Kidney capillary endothelial cell (primary cell): ENCODE measurements around the gene PPP2R3C.
"Not testable (repeated sequence)": the region's sequence is repeated elsewhere in the genome, so short reads cannot be mapped to it uniquely, and the experiment has no call there.

ENCODE experiments used
- DNase-seq: peaks from one replicate; pipeline ENCODE4 v3.0.0-alpha.2; 2018; ENCODE audit warnings: low spot score

The PPP2R3C gene

GRCh38 chr14:35124127-35124526 is 2.3 kb upstream of the PPP2R3C start:
- no peak for DNase-seq

GRCh38 chr14:35123388-35123703 is 1.6 kb upstream of the PPP2R3C start:
- no peak for DNase-seq

- DNase-seq = peak; percentile 36
Observed at GRCh38 chr14:35122696-35123387, 1.1 kb upstream of the PPP2R3C start.

GRCh38 chr14:35121026-35121886 is 534 bp downstream of the PPP2R3C start:
- no peak for DNase-seq

GRCh38 chr14:35117112-35117511 is 4.7 kb downstream of the PPP2R3C start:
- no peak for DNase-seq

GRCh38 chr14:35116242-35116641 is 5.5 kb downstream of the PPP2R3C start:
- DNase-seq = no peak

- no peak for DNase-seq
Observed at GRCh38 chr14:35114036-35114435, 7.8 kb downstream of the PPP2R3C start.

GRCh38 chr14:35113308-35113950 is 8.4 kb downstream of the PPP2R3C start:
- DNase-seq = no peak

GRCh38 chr14:35112641-35113040 is 9.1 kb downstream of the PPP2R3C start:
- DNase-seq = no peak

- DNase-seq = no peak
Observed at GRCh38 chr14:35107866-35108265, 13.9 kb downstream of the PPP2R3C start.

- not testable (repeated sequence) for DNase-seq
Observed at GRCh38 chr14:35094645-35095044, 27.1 kb downstream of the PPP2R3C start.

- no peak for DNase-seq
Observed at GRCh38 chr14:35088514-35088913, 33.3 kb downstream of the PPP2R3C start.

- no peak for DNase-seq
Observed at GRCh38 chr14:35085441-35085840, 36.3 kb downstream of the PPP2R3C start.

GRCh38 chr14:35083530-35084150 is 38.1 kb downstream of the PPP2R3C start:
- DNase-seq = no peak

- no peak for DNase-seq
Observed at GRCh38 chr14:35079742-35080141, 42.0 kb downstream of the PPP2R3C start.

GRCh38 chr14:35078082-35078481 is 43.7 kb downstream of the PPP2R3C start:
- DNase-seq = no peak

GRCh38 chr14:35073486-35073885 is 48.3 kb downstream of the PPP2R3C start:
- DNase-seq = no peak

GRCh38 chr14:35072226-35072625 is 49.6 kb downstream of the PPP2R3C start:
- no peak for DNase-seq

GRCh38 chr14:35068238-35069012 is 53.4 kb downstream of the PPP2R3C start:
- DNase-seq = no peak

GRCh38 chr14:35065731-35066130 is 56.1 kb downstream of the PPP2R3C start:
- DNase-seq = not testable (repeated sequence)

GRCh38 chr14:35061113-35061791 is 60.5 kb downstream of the PPP2R3C start:
- DNase-seq = peak; percentile 41
